Esophagus squamous epithelium (tissue), 5 donors: ENCODE results near the gene DCUN1D3. TPM values are rescaled to one million over a fixed set of nuclear protein-coding genes. Genes with fewer than 3 reads are reported as not detected.

ENCODE experiments used
- DNase-seq: peaks from one replicate; lab custom pipeline; 2025; lab: John Stamatoyannopoulos, UW
- H3K27ac ChIP-seq, 4 donors: fragments of 200-600 bp; sonication (generic); one replicate each; pipeline ENCODE4 v1.5.1; 2016 to 2019; ENCODE audit warnings: mild to moderate bottlenecking in 1 of 4
- H3K27me3 ChIP-seq, 4 donors: fragments of 200-600 bp; sonication (generic); 1 replicate in 3 of 4; 2 replicates in 1 of 4; pipeline versions ENCODE4 v1.5.1 to v1.6.0; 2017 to 2021; ENCODE audit warnings: antibody characterized with exemption in 1 of 4
- H3K36me3 ChIP-seq, 3 donors: fragments of 200-600 bp; sonication (generic); one replicate each; pipeline ENCODE4 v1.5.1; 2016 to 2019
- H3K4me1 ChIP-seq, 3 donors: fragments of 200-600 bp; sonication (generic); one replicate each; pipeline ENCODE4 v1.5.1; 2017 to 2019
- H3K4me3 ChIP-seq, 4 donors: fragments of 200-600 bp; sonication (generic); 1 replicate in 3 of 4; 2 replicates in 1 of 4; pipeline ENCODE4 v1.5.1; 2016 to 2019; ENCODE audit warnings: mild to moderate bottlenecking in 2 of 4, moderate library complexity in 1 of 4
- H3K9me3 ChIP-seq, 3 donors: fragments of 200-600 bp; sonication (generic); one replicate each; pipeline ENCODE4 v1.5.1; 2016 to 2019
- CTCF ChIP-seq, 6 experiments: fragments of 450-650 bp in 4 of 6; fragments of 200-600 bp in 2 of 6; sonication (generic) in 2 of 6; IDR thresholded peaks; one replicate each; pipeline ENCODE4 v1.5.1; 2016 to 2019; ENCODE audit warnings: antibody characterized with exemption in 6 of 6, mild to moderate bottlenecking in 4 of 6, moderate library complexity in 4 of 6
- POLR2A ChIP-seq, 4 donors: fragments of 450-650 bp; IDR thresholded peaks; one replicate each; pipeline ENCODE4 v1.6.1; 2017; ENCODE audit warnings: antibody characterized with exemption in 4 of 4, mild to moderate bottlenecking in 4 of 4, moderate library complexity in 3 of 4
- whole genome bisulfite sequencing, 2 donors: methylation state at CpG; one replicate each; pipeline ENCODE4 v1.1.5; 2018; 5-methylcytosine and 5-hydroxymethylcytosine counted together
- intact Hi-C: fragments of 100-400 bp; cut with DNase I; formaldehyde crosslinking; loops from one replicate; pipeline ENCODE4 v1.15.0; 2022
- total RNA-seq, 4 donors: library from RNA; depleted of rRNA; stranded (reverse); fragments of >200 nt; gene quantifications; one replicate each; pipeline ENCODE4 v1.1.0, GENCODE V29; 2016
- donor health status: DM: yes; HTN: yes; CAD: no.

Gene DCUN1D3
- total RNA-seq, 4 donors from 2014 or later, result 14.5 to 37.2 (median 19.4) TPM

- no peak overlapping the region for H3K4me3 ChIP-seq
- no peak for TF ChIP-seq CTCF (IDR thresholded peaks at IDR 0.05)
- TF ChIP-seq POLR2A (IDR thresholded peaks at IDR 0.05), result no peak
- 76 to 94% methylated on average over 2 of the region's 2 CpGs for WGBS, 2 donors
- DNase-seq, result no peak
- H3K27ac ChIP-seq, result peak overlapping the region in 1 of 4 donors; percentile 53
- H3K36me3 ChIP-seq, result peaks cover 0 to 34% (median 0%) of the 10 kb centered on the region in 3 donors
- H3K9me3 ChIP-seq, result no peaks in the 10 kb centered on the region
- peaks cover 0 to 14% (median 0%) of the 10 kb centered on the region in 3 donors for H3K4me1 ChIP-seq
- no peaks in the 10 kb centered on the region for H3K27me3 ChIP-seq
- intact Hi-C loops, result no loop called here
Measured at GRCh38 chr16:20844054-20844453, 56.1 kb downstream of the DCUN1D3 start.

GRCh38 chr16:20839504-20839903 lies 60.7 kb downstream of the DCUN1D3 start:
- no peak for TF ChIP-seq POLR2A (IDR thresholded peaks at IDR 0.05)
- no peak for TF ChIP-seq CTCF (IDR thresholded peaks at IDR 0.05)
- H3K36me3 ChIP-seq, result peaks cover 0 to 49% (median 0%) of the 10 kb centered on the region in 3 donors
- intact Hi-C loops, result no loop called here
- 83 to 85% methylated on average over 2 of the region's 2 CpGs for WGBS, 2 donors
- no peak overlapping the region for H3K27ac ChIP-seq
- DNase-seq, result no peak
- H3K4me3 ChIP-seq, result no peak overlapping the region
- no peaks in the 10 kb centered on the region for H3K27me3 ChIP-seq
- no peaks in the 10 kb centered on the region for H3K9me3 ChIP-seq
- H3K4me1 ChIP-seq, result peaks cover 0 to 8% (median 0%) of the 10 kb centered on the region in 3 donors

- Histone ChIP-seq H3K27ac (no peak overlapping the region), H3K9me3 (no peaks in the 10 kb centered on the region), H3K27me3 (no peaks in the 10 kb centered on the region), H3K4me1 (no peaks in the 10 kb centered on the region), H3K4me3 (no peak overlapping the region), H3K36me3 (peaks cover 0 to 58% (median 0%) of the 10 kb centered on the region in 3 donors)
- DNase-seq, result no peak
- TF ChIP-seq POLR2A (IDR thresholded peaks at IDR 0.05) (no peak), CTCF (IDR thresholded peaks at IDR 0.05) (no peak)
- WGBS, 2 donors, result 80 to 88% methylated on average over 1 of the region's 1 CpG
- intact Hi-C loops, result no loop called here
Measured at GRCh38 chr16:20838240-20838639, 61.9 kb downstream of the DCUN1D3 start.

- Histone ChIP-seq H3K4me3 (no peak overlapping the region), H3K36me3 (peaks cover 0 to 60% (median 0%) of the 10 kb centered on the region in 3 donors), H3K9me3 (no peaks in the 10 kb centered on the region), H3K4me1 (no peaks in the 10 kb centered on the region), H3K27ac (no peak overlapping the region), H3K27me3 (no peaks in the 10 kb centered on the region)
- no peak for TF ChIP-seq CTCF (IDR thresholded peaks at IDR 0.05)
- TF ChIP-seq POLR2A (IDR thresholded peaks at IDR 0.05), result no peak
- no peak for DNase-seq
- intact Hi-C loops, result no loop called here
- 71 to 72% methylated on average over 2 of the region's 2 CpGs for WGBS, 2 donors
Measured at GRCh38 chr16:20833086-20833485, 67.1 kb downstream of the DCUN1D3 start.

GRCh38 chr16:20830372-20830771 lies 69.8 kb downstream of the DCUN1D3 start:
- Histone ChIP-seq H3K27me3 (no peaks in the 10 kb centered on the region), H3K4me1 (no peaks in the 10 kb centered on the region), H3K4me3 (no peak overlapping the region), H3K27ac (no peak overlapping the region), H3K9me3 (no peaks in the 10 kb centered on the region), H3K36me3 (peaks cover 0 to 54% (median 0%) of the 10 kb centered on the region in 3 donors)
- no peak for DNase-seq
- 50 to 73% methylated on average over 1 of the region's 1 CpG for WGBS, 2 donors
- TF ChIP-seq CTCF (IDR thresholded peaks at IDR 0.05), result no peak
- TF ChIP-seq POLR2A (IDR thresholded peaks at IDR 0.05), result no peak
- intact Hi-C loops, result no loop called here
